Esophagus squamous epithelium (tissue), 4 donors: ENCODE results near the gene ZNF699.

Experiments
- POLR2A ChIP-seq, 4 donors: fragments of 450-650 bp; IDR thresholded peaks; one replicate each; pipeline ENCODE4 v1.6.1; 2017; ENCODE audit warnings: antibody characterized with exemption in 4 of 4, mild to moderate bottlenecking in 4 of 4, moderate library complexity in 3 of 4
- TF ChIP-seq, protein P1 (sequence below), 6 experiments: fragments of 450-650 bp in 4 of 6; fragments of 200-600 bp in 2 of 6; sonication (generic) in 2 of 6; IDR thresholded peaks; one replicate each; pipeline ENCODE4 v1.5.1; 2016 to 2019; ENCODE audit warnings: antibody characterized with exemption in 6 of 6, mild to moderate bottlenecking in 4 of 6, moderate library complexity in 4 of 6

GRCh38 chr19:9289231-9289884, 20.3 kb downstream of the ZNF699 start:
- TF ChIP-seq, protein P1, sequence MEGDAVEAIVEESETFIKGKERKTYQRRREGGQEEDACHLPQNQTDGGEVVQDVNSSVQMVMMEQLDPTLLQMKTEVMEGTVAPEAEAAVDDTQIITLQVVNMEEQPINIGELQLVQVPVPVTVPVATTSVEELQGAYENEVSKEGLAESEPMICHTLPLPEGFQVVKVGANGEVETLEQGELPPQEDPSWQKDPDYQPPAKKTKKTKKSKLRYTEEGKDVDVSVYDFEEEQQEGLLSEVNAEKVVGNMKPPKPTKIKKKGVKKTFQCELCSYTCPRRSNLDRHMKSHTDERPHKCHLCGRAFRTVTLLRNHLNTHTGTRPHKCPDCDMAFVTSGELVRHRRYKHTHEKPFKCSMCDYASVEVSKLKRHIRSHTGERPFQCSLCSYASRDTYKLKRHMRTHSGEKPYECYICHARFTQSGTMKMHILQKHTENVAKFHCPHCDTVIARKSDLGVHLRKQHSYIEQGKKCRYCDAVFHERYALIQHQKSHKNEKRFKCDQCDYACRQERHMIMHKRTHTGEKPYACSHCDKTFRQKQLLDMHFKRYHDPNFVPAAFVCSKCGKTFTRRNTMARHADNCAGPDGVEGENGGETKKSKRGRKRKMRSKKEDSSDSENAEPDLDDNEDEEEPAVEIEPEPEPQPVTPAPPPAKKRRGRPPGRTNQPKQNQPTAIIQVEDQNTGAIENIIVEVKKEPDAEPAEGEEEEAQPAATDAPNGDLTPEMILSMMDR (IDR thresholded peaks at IDR 0.05) = no peak
- TF ChIP-seq POLR2A (IDR thresholded peaks at IDR 0.05) = no peak
